K562 (cell line): ENCODE data around the gene FBXO22. TPM values are rescaled to one million over a fixed set of nuclear protein-coding genes. Genes with fewer than 3 reads are reported as not detected.
"Not testable (repeated sequence)": the region's sequence is repeated elsewhere in the genome, so short reads cannot be mapped to it uniquely, and the experiment has no call there.

Source experiments
- ATAC-seq: fragments of 200-7000 bp; cut with Tn5 transposase; 3 replicates; pipeline ENCODE4 v1.9.1; 2020; ENCODE audit warnings: moderate library complexity
- BruUV-seq: library from RNA; stranded (reverse); fragments of 400-500 nt; replicated peaks from 2 replicates; lab custom pipeline; 2021; lab: Mats Ljungman, UMichigan
- CTCF ChIA-PET: fragments of 300-600 bp; formaldehyde crosslinking; extraction: SDS; loops from one replicate; lab custom pipeline; 2021; ENCODE audit warnings: low intra/inter-chr PET ratio; lab: Yijun Ruan, JAX
- POLR2A ChIA-PET: fragments of 300-600, 350-650 bp; sonication (Branson Sonifier 250); formaldehyde crosslinking; extraction: SDS; loops from one replicate; lab custom pipeline; 2021; ENCODE audit warnings: antibody characterized with exemption, inconsistent platforms; lab: Yijun Ruan, JAX
- DNase-seq, 4 experiments: peaks; one replicate each; pipeline versions ENCODE4 v3.0.0 to v3.0.0-alpha.2; 2011 to 2018; ENCODE audit warnings: low spot score in 3 of 4, mixed read lengths in 3 of 4; ENCODE audit errors: extremely low read depth in 1 of 4
- FAIRE-seq: peaks from 2 replicates; lab custom pipeline; 2011; peaks lifted over from hg19 to GRCh38; lab: Jason Lieb, UNC
- H2AFZ ChIP-seq: 2 replicates; pipeline ENCODE4 v1.6.0; 2011; ENCODE audit warnings: low read depth, low read length, control low read depth, inconsistent platforms
- H3K27ac ChIP-seq: fragments of 200-600 bp; 3 replicates; pipeline ENCODE4 v1.8.0; 2011; ENCODE audit warnings: low read depth, mild to moderate bottlenecking, control low read depth, inconsistent platforms, low read length, moderate library complexity, mixed read lengths; ENCODE audit errors: extremely low read depth
- H3K27me3 ChIP-seq, 2 experiments: fragments of 300-600 bp in 1 of 2; 2 replicates in 1 of 2; 3 replicates in 1 of 2; pipeline versions ENCODE4 v1.6.0 to v1.8.0; 2011; ENCODE audit warnings: inconsistent platforms in 2 of 2, low read length in 2 of 2, mild to moderate bottlenecking in 1 of 2, mixed read lengths in 1 of 2, moderate library complexity in 1 of 2; ENCODE audit not compliant: control insufficient read depth in 2 of 2, insufficient read depth in 2 of 2
- H3K36me3 ChIP-seq: fragments of 300-600 bp; 3 replicates; pipeline ENCODE4 v1.8.0; 2011; ENCODE audit warnings: mild to moderate bottlenecking, low read length, inconsistent platforms; ENCODE audit not compliant: control insufficient read depth, insufficient read depth
- H3K4me1 ChIP-seq, 2 experiments: fragments of 200-600 bp in 1 of 2; replicated peaks in 1 of 2; 2 replicates in 1 of 2; 3 replicates in 1 of 2; pipeline versions ENCODE4 v1.5.1 to v1.8.0; 2011; ENCODE audit warnings: inconsistent platforms in 2 of 2, low read length in 2 of 2, mild to moderate bottlenecking in 1 of 2, mixed read lengths in 1 of 2, moderate library complexity in 1 of 2; ENCODE audit not compliant: control insufficient read depth in 2 of 2, insufficient read depth in 2 of 2
- H3K4me2 ChIP-seq: 2 replicates; pipeline ENCODE4 v1.6.1; 2011; ENCODE audit warnings: low read length, control low read depth, inconsistent platforms, mixed read lengths; ENCODE audit not compliant: insufficient read depth
- H3K4me3 ChIP-seq: fragments of 200-600 bp; sonication (generic), shearing (Covaris generic); 2 replicates; pipeline ENCODE4 v1.5.1; 2016; ENCODE audit warnings: control low read depth, inconsistent platforms
- H3K79me2 ChIP-seq: fragments of 200-600 bp; 3 replicates; pipeline ENCODE4 v1.8.0; 2011; ENCODE audit warnings: low read length, inconsistent platforms; ENCODE audit not compliant: control insufficient read depth, insufficient read depth
- H3K9ac ChIP-seq, 2 experiments: 2 replicates each; pipeline versions ENCODE4 v1.6.0 to v1.6.1; 2011; ENCODE audit warnings: low read depth in 2 of 2, low read length in 2 of 2, control low read depth in 1 of 2, inconsistent platforms in 1 of 2, mild to moderate bottlenecking in 1 of 2, mixed read lengths in 1 of 2; ENCODE audit not compliant: insufficient read depth in 1 of 2
- H3K9me1 ChIP-seq: one replicate; pipeline ENCODE4 v1.6.0; 2011; ENCODE audit warnings: inconsistent platforms, mild to moderate bottlenecking, low read length, moderate library complexity; ENCODE audit not compliant: control insufficient read depth, insufficient read depth
- H3K9me3 ChIP-seq: replicated peaks from 2 replicates; pipeline ENCODE4 v1.5.1; 2011; ENCODE audit warnings: low read depth, low read length, inconsistent platforms; ENCODE audit not compliant: control insufficient read depth, insufficient read depth
- H4K20me1 ChIP-seq: replicated peaks from 2 replicates; pipeline ENCODE4 v1.6.1; 2011; ENCODE audit warnings: low read length, inconsistent platforms, mixed read lengths; ENCODE audit not compliant: control insufficient read depth, insufficient read depth
- FOSL1 ChIP-seq: fragments of 200-800 bp; sonication (Bioruptor generic); conservative IDR thresholded peaks from 2 replicates; pipeline ENCODE4 v1.6.1; 2016; ENCODE audit warnings: missing genetic modification characterization, missing compliant biosample characterization
- JUNB ChIP-seq: fragments of 450-650 bp; formaldehyde crosslinking; conservative IDR thresholded peaks from 2 replicates; pipeline ENCODE4 v1.4.0; 2020; ENCODE audit warnings: mild to moderate bottlenecking
- MCM2 ChIP-seq: fragments of 450-650 bp; IDR thresholded peaks from 2 replicates; pipeline ENCODE4 v1.6.1; 2017; ENCODE audit warnings: low read depth, mild to moderate bottlenecking
- RNF2 ChIP-seq: sonication (generic); IDR thresholded peaks from 2 replicates; pipeline ENCODE4 v1.6.1; 2016
- SETDB1 ChIP-seq: IDR thresholded peaks from one replicate; pipeline ENCODE4 v1.6.1; 2012; ENCODE audit warnings: low read length, control low read depth, inconsistent platforms
- YBX1 ChIP-seq: fragments of 450-650 bp; IDR thresholded peaks from 2 replicates; pipeline ENCODE4 v1.7.1; 2016; ENCODE audit warnings: mild to moderate bottlenecking
- ZNF121 ChIP-seq: sonication (generic); formaldehyde crosslinking; conservative IDR thresholded peaks from 2 replicates; pipeline ENCODE4 v1.8.0; 2022; ENCODE audit warnings: missing genetic modification reagents
- WGBS: fragments of 100-300 bp; shearing (Covaris generic); methylation state at CpG from one replicate; pipeline ENCODE4 v1.1.6; 2016; ENCODE audit warnings: low coverage, mixed read lengths; ENCODE audit not compliant: insufficient coverage; ENCODE audit errors: missing lambda C conversion rate; 5-methylcytosine and 5-hydroxymethylcytosine counted together
- in situ Hi-C: fragments of 300-500 bp; cut with MboI; formaldehyde crosslinking; loops from 4 replicates; pipeline ENCODE4 v1.15.0; 2018; ENCODE audit warnings: inconsistent platforms, mixed read lengths
- intact Hi-C: fragments of 100-400 bp; cut with micrococcal nuclease; formaldehyde crosslinking; loops from 2 replicates; pipeline ENCODE4 v1.14.2; 2022
- polyA plus RNA-seq, 8 experiments: library from polyadenylated mRNA; depleted of rRNA in 4 of 8; stranded (reverse) in 5 of 8; unstranded in 3 of 8; fragments of >200 nt; fragmentation: Nextera tagmentation in 2 of 8; fragmentation: Illumina TruSeq in 1 of 8; extraction: Ambion mirVana in 2 of 8; extraction: Trizol in 1 of 8; gene quantifications; 2 replicates each; pipeline versions ENCODE4 v1.2.1 to v1.2.3, GENCODE V29; 2011 to 2014; ENCODE audit warnings: inconsistent platforms in 1 of 8, missing spikeins in 1 of 8
- total RNA-seq, 7 experiments: library from RNA; depleted of rRNA in 6 of 7; stranded (reverse); fragments of >200 nt in 6 of 7; fragmentation: Illumina TruSeq in 2 of 7; extraction: Trizol in 2 of 7; gene quantifications; 2 replicates each; pipeline versions ENCODE4 v1.2.1 to v1.2.3, GENCODE V29; 2011 to 2021; ENCODE audit warnings: low replicate concordance in 1 of 7
- TF ChIP-seq, protein P1 (sequence below): fragments of 450-650 bp; IDR thresholded peaks from 2 replicates; pipeline ENCODE4 v1.6.1; 2018; ENCODE audit warnings: mild to moderate bottlenecking, low read depth; ENCODE audit not compliant: partially characterized antibody
- TF ChIP-seq, protein P2 (sequence below): sonication (generic); formaldehyde crosslinking; IDR thresholded peaks from 2 replicates; pipeline ENCODE4 v1.8.0; 2022; ENCODE audit warnings: mild to moderate bottlenecking, missing genetic modification reagents

FBXO22 gene
- total and polyA plus RNA-seq, 9 of the 15 experiments (the other 6 are each of a cell fraction or from before 2014, with no cell fraction given), result 24.4 to 99.4 (median 66.5) TPM

DNA sequence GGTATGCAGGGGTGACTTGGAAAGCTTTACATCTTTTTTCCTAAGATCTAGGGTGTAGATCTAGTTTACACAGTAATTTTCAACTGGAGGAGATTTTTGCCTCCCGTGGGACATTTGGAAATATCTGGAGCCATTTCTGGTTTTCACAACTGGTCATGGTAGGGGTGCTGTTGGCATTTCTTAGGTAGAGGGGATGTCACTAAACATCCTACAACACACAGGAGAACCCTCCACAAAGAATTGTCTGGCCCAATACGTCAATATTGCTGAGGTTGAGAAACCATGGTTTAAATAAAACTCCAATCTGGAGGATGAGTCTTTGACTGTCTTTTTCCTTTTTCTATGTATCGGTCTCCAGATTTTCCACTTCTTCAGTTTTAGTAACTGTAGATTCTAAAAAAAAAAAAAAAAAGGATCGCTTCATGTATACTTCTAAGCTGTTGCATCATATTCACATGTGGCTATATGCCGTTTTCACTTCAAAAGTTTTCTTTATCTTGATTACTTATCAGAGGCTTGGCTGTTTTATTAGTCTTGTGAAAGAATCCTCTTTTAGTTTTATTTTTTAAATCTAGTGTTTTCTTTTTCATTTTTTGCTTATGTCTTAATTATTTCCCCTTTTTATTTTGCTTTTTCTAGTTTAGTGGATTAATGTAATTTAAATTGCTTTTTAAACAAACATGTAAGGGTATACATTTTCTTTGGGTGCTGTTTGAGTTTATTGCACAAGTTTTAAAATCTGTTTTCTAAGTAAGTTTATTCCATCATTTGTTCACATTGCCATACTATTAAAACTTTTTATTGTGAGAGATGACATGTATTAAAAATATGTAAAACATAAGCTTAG lies 39.2 kb upstream of the FBXO22 start (continued):
- TF ChIP-seq RNF2 (no peak), SETDB1 (no peak), JUNB (CRISPR knock-in tag) (no peak), YBX1 (no peak), MCM2 (no peak), FOSL1 (tag) (0 out of 2 replicates have a peak, but pooled peaks have one; percentile 24)
- TF ChIP-seq, protein P1, sequence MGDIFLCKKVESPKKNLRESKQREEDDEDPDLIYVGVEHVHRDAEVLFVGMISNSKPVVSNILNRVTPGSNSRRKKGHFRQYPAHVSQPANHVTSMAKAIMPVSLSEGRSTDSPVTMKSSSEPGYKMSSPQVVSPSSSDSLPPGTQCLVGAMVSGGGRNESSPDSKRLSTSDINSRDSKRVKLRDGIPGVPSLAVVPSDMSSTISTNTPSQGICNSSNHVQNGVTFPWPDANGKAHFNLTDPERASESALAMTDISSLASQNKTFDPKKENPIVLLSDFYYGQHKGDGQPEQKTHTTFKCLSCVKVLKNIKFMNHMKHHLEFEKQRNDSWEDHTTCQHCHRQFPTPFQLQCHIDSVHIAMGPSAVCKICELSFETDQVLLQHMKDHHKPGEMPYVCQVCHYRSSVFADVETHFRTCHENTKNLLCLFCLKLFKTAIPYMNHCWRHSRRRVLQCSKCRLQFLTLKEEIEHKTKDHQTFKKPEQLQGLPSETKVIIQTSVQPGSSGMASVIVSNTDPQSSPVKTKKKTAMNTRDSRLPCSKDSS, result no peak
- TF ChIP-seq, protein P2, sequence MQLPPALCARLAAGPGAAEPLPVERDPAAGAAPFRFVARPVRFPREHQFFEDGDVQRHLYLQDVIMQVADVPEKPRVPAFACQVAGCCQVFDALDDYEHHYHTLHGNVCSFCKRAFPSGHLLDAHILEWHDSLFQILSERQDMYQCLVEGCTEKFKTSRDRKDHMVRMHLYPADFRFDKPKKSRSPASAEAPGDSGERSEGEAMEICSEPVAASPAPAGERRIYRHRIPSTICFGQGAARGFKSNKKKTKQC (CRISPR knock-in tag), result no peak

DNA sequence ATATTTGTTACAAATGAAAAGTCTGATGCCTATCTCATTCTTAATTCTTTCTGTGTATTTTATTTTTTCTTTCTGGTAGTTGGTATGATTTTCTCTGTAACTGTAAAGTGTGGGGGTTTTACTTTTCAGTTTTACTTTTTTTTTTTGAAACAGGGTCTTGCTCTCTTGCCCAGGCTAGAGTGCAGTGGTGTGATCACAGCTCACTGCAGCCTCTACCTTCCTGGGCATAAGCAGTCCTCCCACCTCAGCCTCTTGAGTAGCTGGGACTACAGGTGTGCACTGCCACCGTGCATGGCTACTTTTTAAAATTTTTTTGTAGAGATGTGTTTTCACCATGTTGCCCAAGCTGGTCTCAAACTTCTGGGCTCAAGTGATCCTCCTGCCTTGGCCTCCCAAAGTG lies 37.6 kb upstream of the FBXO22 start:
- CTCF ChIA-PET, H3K9me1 ChIP-seq, intact Hi-C loops, H3K4me3 ChIP-seq, H3K27ac ChIP-seq, DNase-seq, H3K9ac ChIP-seq, H2AFZ ChIP-seq, H3K4me2 ChIP-seq, H3K27me3 ChIP-seq, H4K20me1 ChIP-seq, ATAC-seq, in situ Hi-C loops, BruUV-seq, H3K9me3 ChIP-seq: not testable (repeated sequence)
- WGBS, result 55% methylated on average over 1 of the region's 1 CpG
- H3K4me1 ChIP-seq, result peaks cover 0 to 20% of the 10 kb centered on the region in 2 experiments; a peak in 2 of 5 replicates
- TF ChIP-seq ZNF121, result peak; percentile 59
- TF ChIP-seq, all 486 proteins: peak for 1; not testable (repeated sequence) for 485
- POLR2A ChIA-PET, result interaction anchor here (0.7 to 2.0 kb wide), 5 partner anchors 16 to 32 kb away, joined by 3 to 6 read pairs (median 3); no protein-coding TSS in a partner anchor
- FAIRE-seq, result not testable (repeated sequence)
- Histone ChIP-seq H3K36me3 (peaks cover 67% of the 10 kb centered on the region), H3K79me2 (peaks cover 65% of the 10 kb centered on the region)
